ENCODE data around the gene ZNF462. TPM values are rescaled to one million over a fixed set of nuclear protein-coding genes. Genes with fewer than 3 reads are reported as not detected.

ZNF462 gene
- 5.2 TPM for polyA plus RNA-seq (2013, experiment 1 of 2)
- polyA plus RNA-seq (2013, experiment 2 of 2): 5.1 TPM

- H4K91ac ChIP-seq (ENCODE audit: low read length): peak within 1 kb of the TSS; percentile 76
- H3K4me2 ChIP-seq (ENCODE audit: low read length, poor library complexity, severe bottlenecking): peak within 1 kb of the TSS; percentile 89
- peaks cover 0 to 9% of the 10 kb centered on the region in 2 experiments for H3K27me3 ChIP-seq (ENCODE audit: control insufficient read depth in 1 of 2, insufficient read depth in 1 of 2, low read length in 2 of 2)
- H3K4me1 ChIP-seq (ENCODE audit: control insufficient read depth, insufficient read depth, low read depth, low read length): no peaks in the 10 kb centered on the region
- no peak within 1 kb of the TSS for H2AK5ac ChIP-seq (ENCODE audit: low read length, severe bottlenecking)
- peak within 1 kb of the TSS; percentile 67 to 91 for H2BK12ac ChIP-seq (ENCODE audit: low read length in 2 of 2)
- H2BK5ac ChIP-seq (ENCODE audit: low read depth, low read length, poor library complexity, severe bottlenecking): peak within 1 kb of the TSS; percentile 57
- H3K9ac ChIP-seq (ENCODE audit: low read length): peak within 1 kb of the TSS; percentile 91
- H2BK15ac ChIP-seq (ENCODE audit: low read depth, poor library complexity, severe bottlenecking): peak within 1 kb of the TSS; percentile 60
- peaks cover 2% of the 10 kb centered on the region for H3K79me1 ChIP-seq (replicated peaks; ENCODE audit: low read length, poor library complexity, severe bottlenecking)
- H3K4me3 ChIP-seq (ENCODE audit: insufficient read depth in 1 of 2, low read depth in 1 of 2, low read length in 2 of 2): peak within 1 kb of the TSS; percentile 72 to 95
- no peaks in the 10 kb centered on the region for H3K9me3 ChIP-seq (ENCODE audit: control insufficient read depth, low read length)
- DNase-seq: peak; percentile 90
- H3K27ac ChIP-seq (ENCODE audit: low read length, poor library complexity, severe bottlenecking): peak within 1 kb of the TSS; percentile 88
- peak within 1 kb of the TSS; percentile 80 to 86 for H3K18ac ChIP-seq (ENCODE audit: low read depth in 1 of 2, low read length in 2 of 2)
- H3K36me3 ChIP-seq (ENCODE audit: control insufficient read depth in 1 of 2, insufficient read depth in 2 of 2, low read depth in 1 of 2, low read length in 2 of 2): no peaks in the 10 kb centered on the region
- H3K23ac ChIP-seq (ENCODE audit: low read length in 2 of 2): peak within 1 kb of the TSS in 1 of 2 experiments; percentile 20
- H2AFZ ChIP-seq (ENCODE audit: low read depth, low read length): peak within 1 kb of the TSS; percentile 64
- WGBS: 1% methylated on average over 28 of the region's 33 CpGs
- peak within 1 kb of the TSS; percentile 93 for H4K8ac ChIP-seq (ENCODE audit: low read length)
- H3K4ac ChIP-seq (ENCODE audit: low read depth in 1 of 2, low read length in 2 of 2): peak within 1 kb of the TSS; percentile 35 to 90
- peak within 1 kb of the TSS; percentile 83 for H2BK120ac ChIP-seq (ENCODE audit: low read depth, low read length)
- H3K14ac ChIP-seq (ENCODE audit: low read length in 2 of 2): peak within 1 kb of the TSS; percentile 61 to 68
Measured at GRCh38 chr9:106862821-106863720, at the start of gene ZNF462. Gene ZNF462, plus strand, starts transcription at chr9:106863166. Its CDS starts 60,218 bp downstream, at chr9:106923384.

- Histone ChIP-seq H3K18ac (ENCODE audit: low read depth in 1 of 2, low read length in 2 of 2) (no peak overlapping the region), H2BK5ac (ENCODE audit: low read depth, low read length, poor library complexity, severe bottlenecking) (no peak overlapping the region), H4K8ac (ENCODE audit: low read length) (no peak overlapping the region), H3K9ac (ENCODE audit: low read length) (no peak overlapping the region), H2AK5ac (ENCODE audit: low read length, severe bottlenecking) (no peak overlapping the region), H4K91ac (ENCODE audit: low read length) (no peak overlapping the region), H2BK120ac (ENCODE audit: low read depth, low read length) (no peak overlapping the region), H3K9me3 (ENCODE audit: control insufficient read depth, low read length) (no peaks in the 10 kb centered on the region), H2BK12ac (ENCODE audit: low read length in 2 of 2) (no peak overlapping the region), H3K27ac (ENCODE audit: low read length, poor library complexity, severe bottlenecking) (no peak overlapping the region), H3K4me3 (ENCODE audit: insufficient read depth in 1 of 2, low read depth in 1 of 2, low read length in 2 of 2) (no peak overlapping the region), H3K79me1 (replicated peaks; ENCODE audit: low read length, poor library complexity, severe bottlenecking) (no peaks in the 10 kb centered on the region), H3K4ac (ENCODE audit: low read depth in 1 of 2, low read length in 2 of 2) (no peak overlapping the region), H3K36me3 (ENCODE audit: control insufficient read depth in 1 of 2, insufficient read depth in 2 of 2, low read depth in 1 of 2, low read length in 2 of 2) (no peaks in the 10 kb centered on the region), H2AFZ (ENCODE audit: low read depth, low read length) (no peak overlapping the region), H3K27me3 (ENCODE audit: control insufficient read depth in 1 of 2, insufficient read depth in 1 of 2, low read length in 2 of 2) (no peaks in the 10 kb centered on the region), H3K4me2 (ENCODE audit: low read length, poor library complexity, severe bottlenecking) (no peak overlapping the region), H2BK15ac (ENCODE audit: low read depth, poor library complexity, severe bottlenecking) (no peak overlapping the region), H3K23ac (ENCODE audit: low read length in 2 of 2) (no peak overlapping the region), H3K4me1 (ENCODE audit: control insufficient read depth, insufficient read depth, low read depth, low read length) (no peaks in the 10 kb centered on the region), H3K14ac (ENCODE audit: low read length in 2 of 2) (no peak overlapping the region)
- 100% methylated on average over 1 of the region's 2 CpGs for WGBS
- DNase-seq: no peak
Measured at GRCh38 chr9:106816524-106816923, 46.4 kb upstream of the ZNF462 start.

GRCh38 chr9:106818034-106818433 is 44.9 kb upstream of the ZNF462 start:
- Histone ChIP-seq H2BK15ac (ENCODE audit: low read depth, poor library complexity, severe bottlenecking) (no peak overlapping the region), H3K27me3 (ENCODE audit: control insufficient read depth in 1 of 2, insufficient read depth in 1 of 2, low read length in 2 of 2) (no peaks in the 10 kb centered on the region), H3K4me1 (ENCODE audit: control insufficient read depth, insufficient read depth, low read depth, low read length) (no peaks in the 10 kb centered on the region), H3K4ac (ENCODE audit: low read depth in 1 of 2, low read length in 2 of 2) (no peak overlapping the region), H3K4me2 (ENCODE audit: low read length, poor library complexity, severe bottlenecking) (no peak overlapping the region), H3K79me1 (replicated peaks; ENCODE audit: low read length, poor library complexity, severe bottlenecking) (no peaks in the 10 kb centered on the region), H3K4me3 (ENCODE audit: insufficient read depth in 1 of 2, low read depth in 1 of 2, low read length in 2 of 2) (no peak overlapping the region), H2BK12ac (ENCODE audit: low read length in 2 of 2) (no peak overlapping the region), H3K27ac (ENCODE audit: low read length, poor library complexity, severe bottlenecking) (no peak overlapping the region), H3K9ac (ENCODE audit: low read length) (no peak overlapping the region), H3K23ac (ENCODE audit: low read length in 2 of 2) (no peak overlapping the region), H2AFZ (ENCODE audit: low read depth, low read length) (no peak overlapping the region), H4K8ac (ENCODE audit: low read length) (no peak overlapping the region), H3K18ac (ENCODE audit: low read depth in 1 of 2, low read length in 2 of 2) (no peak overlapping the region), H4K91ac (ENCODE audit: low read length) (no peak overlapping the region), H2BK5ac (ENCODE audit: low read depth, low read length, poor library complexity, severe bottlenecking) (no peak overlapping the region), H2BK120ac (ENCODE audit: low read depth, low read length) (no peak overlapping the region), H2AK5ac (ENCODE audit: low read length, severe bottlenecking) (no peak overlapping the region), H3K36me3 (ENCODE audit: control insufficient read depth in 1 of 2, insufficient read depth in 2 of 2, low read depth in 1 of 2, low read length in 2 of 2) (no peaks in the 10 kb centered on the region), H3K9me3 (ENCODE audit: control insufficient read depth, low read length) (no peaks in the 10 kb centered on the region), H3K14ac (ENCODE audit: low read length in 2 of 2) (no peak overlapping the region)
- DNase-seq: no peak
- 92% methylated on average over 5 of the region's 5 CpGs for WGBS

GRCh38 chr9:106820866-106821265 is 42.1 kb upstream of the ZNF462 start:
- no peaks in the 10 kb centered on the region for H3K4me1 ChIP-seq (ENCODE audit: control insufficient read depth, insufficient read depth, low read depth, low read length)
- H2BK12ac ChIP-seq (ENCODE audit: low read length in 2 of 2): no peak overlapping the region
- H4K91ac ChIP-seq (ENCODE audit: low read length): no peak overlapping the region
- H3K4me2 ChIP-seq (ENCODE audit: low read length, poor library complexity, severe bottlenecking): no peak overlapping the region
- no peak overlapping the region for H3K4ac ChIP-seq (ENCODE audit: low read depth in 1 of 2, low read length in 2 of 2)
- no peak overlapping the region for H3K4me3 ChIP-seq (ENCODE audit: insufficient read depth in 1 of 2, low read depth in 1 of 2, low read length in 2 of 2)
- H2BK5ac ChIP-seq (ENCODE audit: low read depth, low read length, poor library complexity, severe bottlenecking): no peak overlapping the region
- H3K27ac ChIP-seq (ENCODE audit: low read length, poor library complexity, severe bottlenecking): no peak overlapping the region
- no peak overlapping the region for H2BK120ac ChIP-seq (ENCODE audit: low read depth, low read length)
- no peak overlapping the region for H2BK15ac ChIP-seq (ENCODE audit: low read depth, poor library complexity, severe bottlenecking)
- no peaks in the 10 kb centered on the region for H3K36me3 ChIP-seq (ENCODE audit: control insufficient read depth in 1 of 2, insufficient read depth in 2 of 2, low read depth in 1 of 2, low read length in 2 of 2)
- H3K27me3 ChIP-seq (ENCODE audit: control insufficient read depth in 1 of 2, insufficient read depth in 1 of 2, low read length in 2 of 2): no peaks in the 10 kb centered on the region
- no peak overlapping the region for H2AK5ac ChIP-seq (ENCODE audit: low read length, severe bottlenecking)
- no peaks in the 10 kb centered on the region for H3K9me3 ChIP-seq (ENCODE audit: control insufficient read depth, low read length)
- WGBS: no CpG with 5 or more reads among the region's 1 CpG
- DNase-seq: no peak
- H3K23ac ChIP-seq (ENCODE audit: low read length in 2 of 2): no peak overlapping the region
- no peak overlapping the region for H2AFZ ChIP-seq (ENCODE audit: low read depth, low read length)
- no peak overlapping the region for H3K18ac ChIP-seq (ENCODE audit: low read depth in 1 of 2, low read length in 2 of 2)
- H3K14ac ChIP-seq (ENCODE audit: low read length in 2 of 2): no peak overlapping the region
- H3K9ac ChIP-seq (ENCODE audit: low read length): no peak overlapping the region
- no peaks in the 10 kb centered on the region for H3K79me1 ChIP-seq (replicated peaks; ENCODE audit: low read length, poor library complexity, severe bottlenecking)
- H4K8ac ChIP-seq (ENCODE audit: low read length): no peak overlapping the region
